Kasumi-1 (cell line): Measurements from ENCODE around the gene VCL.
A peak's percentile ranks its signal among the peaks of the same experiment; 100 is the strongest.
"Not testable (repeated sequence)": the region's sequence is repeated elsewhere in the genome, so short reads cannot be mapped to it uniquely, and the experiment has no call there.

Source experiments
- DNase-seq, 2 experiments: peaks; one replicate each; lab custom pipeline; 2025; lab: John Stamatoyannopoulos, UW

Gene VCL

GRCh38 chr10:74006269-74006668 is 8.4 kb downstream of the VCL start:
- no peak for DNase-seq

GRCh38 chr10:74008212-74008731 is 10.4 kb downstream of the VCL start:
- DNase-seq = peak; percentile 25 to 32

GRCh38 chr10:74011017-74011416 is 13.1 kb downstream of the VCL start:
- peak; percentile 70 to 78 for DNase-seq

- DNase-seq = peak in 1 of 2 experiments; percentile 19
Observed at GRCh38 chr10:74011770-74012169, 13.9 kb downstream of the VCL start.

- peak; percentile 54 to 66 for DNase-seq
Observed at GRCh38 chr10:74012480-74012879, 14.6 kb downstream of the VCL start.

- DNase-seq = no peak
Observed at GRCh38 chr10:74013004-74013403, 15.1 kb downstream of the VCL start.

- not testable (repeated sequence) for DNase-seq
Observed at GRCh38 chr10:74014574-74014973, 16.7 kb downstream of the VCL start.

GRCh38 chr10:74018241-74018640 is 20.3 kb downstream of the VCL start:
- DNase-seq = no peak

GRCh38 chr10:74021248-74022055 is 23.5 kb downstream of the VCL start:
- no peak for DNase-seq

- no peak for DNase-seq
Observed at GRCh38 chr10:74022926-74023629, 25.2 kb downstream of the VCL start.

GRCh38 chr10:74024600-74024999 is 26.7 kb downstream of the VCL start:
- no peak for DNase-seq

GRCh38 chr10:74025380-74025978 is 27.6 kb downstream of the VCL start:
- no peak for DNase-seq

GRCh38 chr10:74026428-74027015 is 28.6 kb downstream of the VCL start:
- no peak for DNase-seq

- DNase-seq = no peak
Observed at GRCh38 chr10:74027702-74028101, 29.8 kb downstream of the VCL start.

GRCh38 chr10:74029943-74030342 is 32.0 kb downstream of the VCL start:
- no peak for DNase-seq

- not testable (repeated sequence) for DNase-seq
Observed at GRCh38 chr10:74032208-74032607, 34.3 kb downstream of the VCL start.

GRCh38 chr10:74032900-74033655 is 35.2 kb downstream of the VCL start:
- no peak for DNase-seq

GRCh38 chr10:74033702-74034101 is 35.8 kb downstream of the VCL start:
- DNase-seq = no peak

GRCh38 chr10:74034301-74034700 is 36.4 kb downstream of the VCL start:
- DNase-seq = no peak

GRCh38 chr10:74035303-74035702 is 37.4 kb downstream of the VCL start:
- DNase-seq = peak; percentile 60 to 63

GRCh38 chr10:74036474-74036873 is 38.6 kb downstream of the VCL start:
- no peak for DNase-seq
